GM23338 (cell line): ENCODE measurements around the gene SUGCT. TPM values are rescaled to one million over a fixed set of nuclear protein-coding genes. Genes with fewer than 3 reads are reported as not detected.
A peak's percentile ranks its signal among the peaks of the same experiment; 100 is the strongest.

Source experiments
- ATAC-seq: fragments of 200-7000 bp; cut with Tn5 transposase; 3 replicates; pipeline ENCODE4 v1.9.1; 2020
- DNase-seq: peaks from one replicate; pipeline ENCODE4 v3.0.0-alpha.2; 2015; ENCODE audit warnings: low spot score
- H2AFZ ChIP-seq: fragments of 200-600 bp; sonication (generic); 2 replicates; pipeline ENCODE4 v1.8.0; 2016; ENCODE audit warnings: antibody characterized with exemption, mild to moderate bottlenecking, moderate library complexity
- H3F3A ChIP-seq: fragments of 200-600 bp; sonication (generic); replicated peaks from 2 replicates; pipeline ENCODE4 v1.8.0; 2017; ENCODE audit warnings: antibody characterized with exemption, mixed run types, low read depth
- H3K27ac ChIP-seq: fragments of 200-600 bp; sonication (generic); 2 replicates; pipeline ENCODE4 v1.6.1; 2016; ENCODE audit warnings: low read depth
- H3K27me3 ChIP-seq: fragments of 200-600 bp; sonication (generic); 2 replicates; pipeline ENCODE4 v1.8.0; 2016; ENCODE audit warnings: mild to moderate bottlenecking, mixed run types, moderate library complexity; ENCODE audit not compliant: insufficient read depth
- H3K36me3 ChIP-seq: fragments of 200-600 bp; sonication (generic); 2 replicates; pipeline ENCODE4 v1.8.0; 2016; ENCODE audit warnings: mild to moderate bottlenecking; ENCODE audit not compliant: insufficient read depth
- H3K4me1 ChIP-seq: fragments of 200-600 bp; sonication (generic); 2 replicates; pipeline ENCODE4 v1.8.0; 2016; ENCODE audit warnings: mild to moderate bottlenecking, moderate library complexity; ENCODE audit not compliant: insufficient read depth
- H3K4me2 ChIP-seq: fragments of 200-600 bp; sonication (generic); 2 replicates; pipeline ENCODE4 v1.7.1; 2017; ENCODE audit warnings: mixed run types
- H3K4me3 ChIP-seq: fragments of 200-600 bp; sonication (generic); 2 replicates; pipeline ENCODE4 v1.6.1; 2016; ENCODE audit warnings: mixed run types
- H3K79me2 ChIP-seq: fragments of 200-600 bp; sonication (generic); replicated peaks from 2 replicates; pipeline ENCODE4 v1.8.0; 2017; ENCODE audit warnings: mild to moderate bottlenecking; ENCODE audit not compliant: insufficient read depth
- H3K9me2 ChIP-seq: fragments of 200-600 bp; sonication (generic); 2 replicates; pipeline ENCODE4 v1.8.0; 2017; ENCODE audit not compliant: insufficient read depth
- H4K20me1 ChIP-seq: fragments of 200-600 bp; sonication (generic); replicated peaks from 2 replicates; pipeline ENCODE4 v1.8.0; 2017; ENCODE audit warnings: mild to moderate bottlenecking; ENCODE audit not compliant: insufficient read depth
- H3K27ac Mint-ChIP-seq: 2 replicates; pipeline ENCODE4 v1.8.0; 2020; ENCODE audit warnings: inconsistent platforms, mild to moderate bottlenecking, moderate library complexity, mixed read lengths
- H3K27me3 Mint-ChIP-seq: 3 replicates; pipeline ENCODE4 v1.8.0; 2022; ENCODE audit warnings: low read depth, mild to moderate bottlenecking, moderate library complexity, mixed read lengths, inconsistent platforms; ENCODE audit not compliant: insufficient read depth, poor library complexity
- H3K36me3 Mint-ChIP-seq: 3 replicates; pipeline ENCODE4 v1.8.0; 2021; ENCODE audit warnings: low read depth, mild to moderate bottlenecking, inconsistent platforms, moderate library complexity, mixed read lengths
- H3K4me1 Mint-ChIP-seq: 3 replicates; pipeline ENCODE4 v1.8.0; 2020; ENCODE audit warnings: mild to moderate bottlenecking, inconsistent platforms, mixed read lengths
- H3K4me3 Mint-ChIP-seq: 3 replicates; pipeline ENCODE4 v1.8.0; 2021; ENCODE audit warnings: moderate library complexity, mild to moderate bottlenecking, inconsistent platforms, mixed read lengths
- H3K9me3 Mint-ChIP-seq: 3 replicates; pipeline ENCODE4 v1.8.0; 2020; ENCODE audit warnings: moderate library complexity, mild to moderate bottlenecking, inconsistent platforms, mixed read lengths
- CREB1 ChIP-seq: fragments of 250-450 bp; sonication (Bioruptor Pico); IDR thresholded peaks from 2 replicates; pipeline ENCODE4 v1.5.0; 2020; ENCODE audit warnings: low read depth, mild to moderate bottlenecking, moderate library complexity
- EZH2 ChIP-seq: fragments of 200-600 bp; sonication (generic); IDR thresholded peaks from one replicate; pipeline ENCODE4 v1.8.0; 2017; ENCODE audit warnings: antibody characterized with exemption, mild to moderate bottlenecking, low read depth; ENCODE audit not compliant: unreplicated experiment
- EZH2phosphoT487 ChIP-seq: fragments of 200-600 bp; sonication (generic); IDR thresholded peaks from one replicate; pipeline ENCODE4 v1.8.1; 2018; ENCODE audit warnings: antibody characterized with exemption; ENCODE audit not compliant: unreplicated experiment
- JUNB ChIP-seq: IDR thresholded peaks from one replicate; pipeline ENCODE4 v1.6.1; 2016; ENCODE audit warnings: antibody characterized with exemption; ENCODE audit not compliant: unreplicated experiment
- NANOG ChIP-seq: IDR thresholded peaks from 2 replicates; pipeline ENCODE4 v1.6.1; 2016; ENCODE audit warnings: antibody characterized with exemption, borderline replicate concordance
- POLR2AphosphoS5 ChIP-seq: IDR thresholded peaks from 2 replicates; pipeline ENCODE4 v1.6.1; 2016; ENCODE audit warnings: antibody characterized with exemption, low read depth
- STAT1 ChIP-seq: IDR thresholded peaks from one replicate; pipeline ENCODE4 v1.6.1; 2016; ENCODE audit warnings: antibody characterized with exemption; ENCODE audit not compliant: unreplicated experiment
- ZNF114 ChIP-seq: fragments of 250-450 bp; sonication (Bioruptor Pico); IDR thresholded peaks from 2 replicates; pipeline ENCODE4 v1.5.0; 2020; ENCODE audit warnings: mild to moderate bottlenecking, moderate library complexity
- ZNF331 ChIP-seq: fragments of 250-450 bp; sonication (Bioruptor Pico); IDR thresholded peaks from 2 replicates; pipeline ENCODE4 v1.5.0; 2020; ENCODE audit warnings: low read depth, mild to moderate bottlenecking, moderate library complexity
- polyA plus RNA-seq: library from polyadenylated mRNA; unstranded; fragments of >200 nt; fragmentation: Nextera tagmentation; extraction: Ambion mirVana; gene quantifications from 2 replicates; pipeline ENCODE4 v1.2.1, GENCODE V29; 2016
- total RNA-seq: library from RNA; depleted of rRNA; stranded (reverse); fragments of >200 nt; shearing (Covaris generic); gene quantifications from 2 replicates; pipeline ENCODE4 v1.2.3, GENCODE V29; 2014
- TF ChIP-seq, protein P1 (sequence below): IDR thresholded peaks from 2 replicates; pipeline ENCODE4 v1.6.1; 2016; ENCODE audit warnings: antibody characterized with exemption
- TF ChIP-seq, protein P2 (sequence below), 2 experiments: fragments of 200-600 bp in 1 of 2; sonication (generic) in 1 of 2; conservative IDR thresholded peaks; 2 replicates each; pipeline versions ENCODE4 v1.5.1 to v1.6.1; 2016 to 2017; ENCODE audit warnings: antibody characterized with exemption in 2 of 2, low read depth in 2 of 2, mild to moderate bottlenecking in 2 of 2, moderate library complexity in 1 of 2
- TF ChIP-seq, protein P3 (sequence below): fragments of 250-450 bp; sonication (Bioruptor Pico); IDR thresholded peaks from 2 replicates; pipeline ENCODE4 v1.5.0; 2020; ENCODE audit warnings: mild to moderate bottlenecking, moderate library complexity

SUGCT gene
- total and polyA plus RNA-seq, 2 experiments from 2014 or later, result 4.2 to 5.6 TPM

- H3K27me3 Mint-ChIP-seq, result no peaks in the 10 kb centered on the region
- H3F3A ChIP-seq, result no peaks in the 10 kb centered on the region
- H2AFZ ChIP-seq, result no peak overlapping the region
- H3K27ac Mint-ChIP-seq, result no peak overlapping the region
- ATAC-seq (no peak), DNase-seq (no peak)
- H3K4me3 Mint-ChIP-seq, result no peak overlapping the region
- no peak for TF ChIP-seq ZNF114 (CRISPR knock-in tag)
- no peak for TF ChIP-seq ZNF331 (CRISPR knock-in tag)
- no peak for TF ChIP-seq STAT1
- TF ChIP-seq, protein P1, sequence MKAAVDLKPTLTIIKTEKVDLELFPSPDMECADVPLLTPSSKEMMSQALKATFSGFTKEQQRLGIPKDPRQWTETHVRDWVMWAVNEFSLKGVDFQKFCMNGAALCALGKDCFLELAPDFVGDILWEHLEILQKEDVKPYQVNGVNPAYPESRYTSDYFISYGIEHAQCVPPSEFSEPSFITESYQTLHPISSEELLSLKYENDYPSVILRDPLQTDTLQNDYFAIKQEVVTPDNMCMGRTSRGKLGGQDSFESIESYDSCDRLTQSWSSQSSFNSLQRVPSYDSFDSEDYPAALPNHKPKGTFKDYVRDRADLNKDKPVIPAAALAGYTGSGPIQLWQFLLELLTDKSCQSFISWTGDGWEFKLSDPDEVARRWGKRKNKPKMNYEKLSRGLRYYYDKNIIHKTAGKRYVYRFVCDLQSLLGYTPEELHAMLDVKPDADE, result no peak
- TF ChIP-seq POLR2AphosphoS5, result no peak
- no peak for TF ChIP-seq CREB1 (CRISPR knock-in tag)
- no peak for TF ChIP-seq JUNB
- no peak for TF ChIP-seq EZH2phosphoT487
- TF ChIP-seq NANOG, result no peak
- TF ChIP-seq, protein P2, sequence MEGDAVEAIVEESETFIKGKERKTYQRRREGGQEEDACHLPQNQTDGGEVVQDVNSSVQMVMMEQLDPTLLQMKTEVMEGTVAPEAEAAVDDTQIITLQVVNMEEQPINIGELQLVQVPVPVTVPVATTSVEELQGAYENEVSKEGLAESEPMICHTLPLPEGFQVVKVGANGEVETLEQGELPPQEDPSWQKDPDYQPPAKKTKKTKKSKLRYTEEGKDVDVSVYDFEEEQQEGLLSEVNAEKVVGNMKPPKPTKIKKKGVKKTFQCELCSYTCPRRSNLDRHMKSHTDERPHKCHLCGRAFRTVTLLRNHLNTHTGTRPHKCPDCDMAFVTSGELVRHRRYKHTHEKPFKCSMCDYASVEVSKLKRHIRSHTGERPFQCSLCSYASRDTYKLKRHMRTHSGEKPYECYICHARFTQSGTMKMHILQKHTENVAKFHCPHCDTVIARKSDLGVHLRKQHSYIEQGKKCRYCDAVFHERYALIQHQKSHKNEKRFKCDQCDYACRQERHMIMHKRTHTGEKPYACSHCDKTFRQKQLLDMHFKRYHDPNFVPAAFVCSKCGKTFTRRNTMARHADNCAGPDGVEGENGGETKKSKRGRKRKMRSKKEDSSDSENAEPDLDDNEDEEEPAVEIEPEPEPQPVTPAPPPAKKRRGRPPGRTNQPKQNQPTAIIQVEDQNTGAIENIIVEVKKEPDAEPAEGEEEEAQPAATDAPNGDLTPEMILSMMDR (conservative IDR thresholded peaks at IDR 0.05; ENCODE audit: low read depth in 2 of 2), result no peak
- H3K4me1 ChIP-seq, result no peaks in the 10 kb centered on the region
- no peak overlapping the region for H3K4me2 ChIP-seq
- no peak overlapping the region for H3K27ac ChIP-seq
- no peak overlapping the region for H3K4me3 ChIP-seq
- H4K20me1 ChIP-seq, result no peaks in the 10 kb centered on the region
- no peaks in the 10 kb centered on the region for H3K9me3 Mint-ChIP-seq
- H3K9me2 ChIP-seq, result peaks cover 10% of the 10 kb centered on the region; the same call in 1 of the 2 replicates
- no peaks in the 10 kb centered on the region for H3K36me3 Mint-ChIP-seq
- H3K36me3 ChIP-seq, result no peaks in the 10 kb centered on the region
- H3K79me2 ChIP-seq, result no peaks in the 10 kb centered on the region
- no peaks in the 10 kb centered on the region for H3K4me1 Mint-ChIP-seq
- H3K27me3 ChIP-seq, result no peaks in the 10 kb centered on the region
Measured at GRCh38 chr7:40346554-40346953, 211.7 kb downstream of the SUGCT start.

- Mint-ChIP-seq H3K36me3 (no peaks in the 10 kb centered on the region), H3K27ac (peak overlapping the region; percentile 44; the same call in 1 of the 2 replicates), H3K9me3 (no peaks in the 10 kb centered on the region), H3K27me3 (no peaks in the 10 kb centered on the region), H3K4me3 (no peak overlapping the region), H3K4me1 (no peaks in the 10 kb centered on the region)
- Histone ChIP-seq H3K4me2 (no peak overlapping the region), H3K9me2 (no peaks in the 10 kb centered on the region), H3K4me1 (no peaks in the 10 kb centered on the region), H4K20me1 (no peaks in the 10 kb centered on the region), H3K79me2 (no peaks in the 10 kb centered on the region), H3F3A (no peaks in the 10 kb centered on the region), H3K36me3 (no peaks in the 10 kb centered on the region), H3K4me3 (no peak overlapping the region), H3K27me3 (no peaks in the 10 kb centered on the region), H2AFZ (no peak overlapping the region), H3K27ac (no peak overlapping the region)
- ATAC-seq (no peak), DNase-seq (no peak)
- TF ChIP-seq, protein P1, result no peak
- no peak for TF ChIP-seq EZH2
- TF ChIP-seq CREB1 (CRISPR knock-in tag), result no peak
- TF ChIP-seq ZNF114 (CRISPR knock-in tag), result no peak
- TF ChIP-seq, protein P3, sequence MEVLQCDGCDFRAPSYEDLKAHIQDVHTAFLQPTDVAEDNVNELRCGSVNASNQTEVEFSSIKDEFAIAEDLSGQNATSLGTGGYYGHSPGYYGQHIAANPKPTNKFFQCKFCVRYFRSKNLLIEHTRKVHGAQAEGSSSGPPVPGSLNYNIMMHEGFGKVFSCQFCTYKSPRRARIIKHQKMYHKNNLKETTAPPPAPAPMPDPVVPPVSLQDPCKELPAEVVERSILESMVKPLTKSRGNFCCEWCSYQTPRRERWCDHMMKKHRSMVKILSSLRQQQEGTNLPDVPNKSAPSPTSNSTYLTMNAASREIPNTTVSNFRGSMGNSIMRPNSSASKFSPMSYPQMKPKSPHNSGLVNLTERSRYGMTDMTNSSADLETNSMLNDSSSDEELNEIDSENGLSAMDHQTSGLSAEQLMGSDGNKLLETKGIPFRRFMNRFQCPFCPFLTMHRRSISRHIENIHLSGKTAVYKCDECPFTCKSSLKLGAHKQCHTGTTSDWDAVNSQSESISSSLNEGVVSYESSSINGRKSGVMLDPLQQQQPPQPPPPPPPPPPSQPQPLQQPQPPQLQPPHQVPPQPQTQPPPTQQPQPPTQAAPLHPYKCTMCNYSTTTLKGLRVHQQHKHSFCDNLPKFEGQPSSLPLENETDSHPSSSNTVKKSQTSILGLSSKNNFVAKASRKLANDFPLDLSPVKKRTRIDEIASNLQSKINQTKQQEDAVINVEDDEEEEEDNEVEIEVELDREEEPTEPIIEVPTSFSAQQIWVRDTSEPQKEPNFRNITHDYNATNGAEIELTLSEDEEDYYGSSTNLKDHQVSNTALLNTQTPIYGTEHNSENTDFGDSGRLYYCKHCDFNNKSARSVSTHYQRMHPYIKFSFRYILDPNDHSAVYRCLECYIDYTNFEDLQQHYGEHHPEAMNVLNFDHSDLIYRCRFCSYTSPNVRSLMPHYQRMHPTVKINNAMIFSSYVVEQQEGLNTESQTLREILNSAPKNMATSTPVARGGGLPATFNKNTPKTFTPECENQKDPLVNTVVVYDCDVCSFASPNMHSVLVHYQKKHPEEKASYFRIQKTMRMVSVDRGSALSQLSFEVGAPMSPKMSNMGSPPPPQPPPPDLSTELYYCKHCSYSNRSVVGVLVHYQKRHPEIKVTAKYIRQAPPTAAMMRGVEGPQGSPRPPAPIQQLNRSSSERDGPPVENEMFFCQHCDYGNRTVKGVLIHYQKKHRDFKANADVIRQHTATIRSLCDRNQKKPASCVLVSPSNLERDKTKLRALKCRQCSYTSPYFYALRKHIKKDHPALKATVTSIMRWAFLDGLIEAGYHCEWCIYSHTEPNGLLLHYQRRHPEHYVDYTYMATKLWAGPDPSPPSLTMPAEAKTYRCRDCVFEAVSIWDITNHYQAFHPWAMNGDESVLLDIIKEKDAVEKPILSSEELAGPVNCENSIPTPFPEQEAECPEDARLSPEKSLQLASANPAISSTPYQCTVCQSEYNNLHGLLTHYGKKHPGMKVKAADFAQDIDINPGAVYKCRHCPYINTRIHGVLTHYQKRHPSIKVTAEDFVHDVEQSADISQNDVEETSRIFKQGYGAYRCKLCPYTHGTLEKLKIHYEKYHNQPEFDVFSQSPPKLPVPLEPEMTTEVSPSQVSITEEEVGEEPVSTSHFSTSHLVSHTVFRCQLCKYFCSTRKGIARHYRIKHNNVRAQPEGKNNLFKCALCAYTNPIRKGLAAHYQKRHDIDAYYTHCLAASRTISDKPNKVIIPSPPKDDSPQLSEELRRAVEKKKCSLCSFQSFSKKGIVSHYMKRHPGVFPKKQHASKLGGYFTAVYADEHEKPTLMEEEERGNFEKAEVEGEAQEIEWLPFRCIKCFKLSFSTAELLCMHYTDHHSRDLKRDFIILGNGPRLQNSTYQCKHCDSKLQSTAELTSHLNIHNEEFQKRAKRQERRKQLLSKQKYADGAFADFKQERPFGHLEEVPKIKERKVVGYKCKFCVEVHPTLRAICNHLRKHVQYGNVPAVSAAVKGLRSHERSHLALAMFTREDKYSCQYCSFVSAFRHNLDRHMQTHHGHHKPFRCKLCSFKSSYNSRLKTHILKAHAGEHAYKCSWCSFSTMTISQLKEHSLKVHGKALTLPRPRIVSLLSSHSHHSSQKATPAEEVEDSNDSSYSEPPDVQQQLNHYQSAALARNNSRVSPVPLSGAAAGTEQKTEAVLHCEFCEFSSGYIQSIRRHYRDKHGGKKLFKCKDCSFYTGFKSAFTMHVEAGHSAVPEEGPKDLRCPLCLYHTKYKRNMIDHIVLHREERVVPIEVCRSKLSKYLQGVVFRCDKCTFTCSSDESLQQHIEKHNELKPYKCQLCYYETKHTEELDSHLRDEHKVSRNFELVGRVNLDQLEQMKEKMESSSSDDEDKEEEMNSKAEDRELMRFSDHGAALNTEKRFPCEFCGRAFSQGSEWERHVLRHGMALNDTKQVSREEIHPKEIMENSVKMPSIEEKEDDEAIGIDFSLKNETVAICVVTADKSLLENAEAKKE (CRISPR knock-in tag), result no peak
Measured at GRCh38 chr7:40348126-40348728, 213.4 kb downstream of the SUGCT start.
